WTC11 (cell line): Measurements from ENCODE around the gene SPOUT1. TPM values are rescaled to one million over a fixed set of nuclear protein-coding genes. Genes with fewer than 3 reads are reported as not detected.
"Not testable (repeated sequence)": the region's sequence is repeated elsewhere in the genome, so short reads cannot be mapped to it uniquely, and the experiment has no call there.

Experiments
- ATAC-seq: fragments of 200-7000 bp; cut with Tn5 transposase; 2 replicates; pipeline ENCODE4 v1.10.0; 2021; ENCODE audit warnings: mild to moderate bottlenecking, moderate library complexity
- CTCF ChIA-PET: fragments of 300-600 bp; sonication (Branson Sonifier 250); formaldehyde crosslinking; loops from one replicate; lab custom pipeline; 2021; ENCODE audit warnings: antibody characterized with exemption; lab: Charles Lee
- POLR2A ChIA-PET: fragments of 350-600 bp; sonication (Branson Sonifier 250); formaldehyde crosslinking; loops from one replicate; lab custom pipeline; 2021; ENCODE audit warnings: antibody characterized with exemption; lab: Charles Lee
- DNase-seq: peaks from one replicate; pipeline ENCODE4 v3.0.0; 2021; ENCODE audit warnings: low spot score
- H3K27ac Mint-ChIP-seq: 2 replicates; pipeline ENCODE4 v1.8.0; 2021; ENCODE audit warnings: mixed read lengths
- H3K27me3 Mint-ChIP-seq: 2 replicates; pipeline ENCODE4 v1.8.0; 2021; ENCODE audit warnings: low read depth, mild to moderate bottlenecking, moderate library complexity, mixed read lengths
- H3K36me3 Mint-ChIP-seq: 2 replicates; pipeline ENCODE4 v1.8.0; 2021; ENCODE audit warnings: mixed read lengths
- H3K4me1 Mint-ChIP-seq: 2 replicates; pipeline ENCODE4 v1.8.0; 2022; ENCODE audit warnings: mixed read lengths
- H3K4me3 Mint-ChIP-seq: 2 replicates; pipeline ENCODE4 v1.8.0; 2021; ENCODE audit warnings: mild to moderate bottlenecking, moderate library complexity, mixed read lengths
- H3K9me3 Mint-ChIP-seq: 2 replicates; pipeline ENCODE4 v1.8.0; 2021; ENCODE audit warnings: mixed read lengths
- ARID4B ChIP-seq: sonication (generic); formaldehyde crosslinking; IDR thresholded peaks from 2 replicates; pipeline ENCODE4 v1.8.0; 2023; ENCODE audit warnings: missing genetic modification reagents, mild to moderate bottlenecking, borderline replicate concordance
- ATF2 ChIP-seq: sonication (generic); formaldehyde crosslinking; IDR thresholded peaks from 2 replicates; pipeline ENCODE4 v1.8.1; 2022; ENCODE audit warnings: low read depth, missing genetic modification reagents, borderline replicate concordance
- CBFB ChIP-seq: sonication (generic); formaldehyde crosslinking; IDR thresholded peaks from 2 replicates; pipeline ENCODE4 v1.8.1; 2022; ENCODE audit warnings: mild to moderate bottlenecking, low read depth, missing genetic modification reagents
- E2F5 ChIP-seq: sonication (generic); formaldehyde crosslinking; IDR thresholded peaks from 2 replicates; pipeline ENCODE4 v1.8.1; 2022; ENCODE audit warnings: mild to moderate bottlenecking, moderate library complexity, missing genetic modification reagents
- FOXP1 ChIP-seq: sonication (generic); formaldehyde crosslinking; IDR thresholded peaks from 2 replicates; pipeline ENCODE4 v1.8.0; 2022; ENCODE audit warnings: missing genetic modification reagents, mild to moderate bottlenecking, moderate library complexity, borderline replicate concordance
- MAX ChIP-seq: sonication (generic); formaldehyde crosslinking; IDR thresholded peaks from 2 replicates; pipeline ENCODE4 v1.8.0; 2022; ENCODE audit warnings: mild to moderate bottlenecking, missing genetic modification reagents
- MYBL2 ChIP-seq: sonication (generic); formaldehyde crosslinking; IDR thresholded peaks from 2 replicates; pipeline ENCODE4 v1.8.1; 2023; ENCODE audit warnings: mild to moderate bottlenecking, moderate library complexity, missing genetic modification reagents
- NFE2L1 ChIP-seq: sonication (generic); formaldehyde crosslinking; IDR thresholded peaks from 2 replicates; pipeline ENCODE4 v1.8.1; 2023; ENCODE audit warnings: missing genetic modification reagents
- RORB ChIP-seq: fragments of 250-450 bp; sonication (Bioruptor Pico); IDR thresholded peaks from 2 replicates; pipeline ENCODE4 v1.9.0; 2021; ENCODE audit warnings: mild to moderate bottlenecking
- STAT6 ChIP-seq: sonication (generic); formaldehyde crosslinking; conservative IDR thresholded peaks from 2 replicates; pipeline ENCODE4 v1.8.1; 2023; ENCODE audit warnings: mild to moderate bottlenecking, low read depth, missing genetic modification reagents, moderate library complexity
- ZMAT4 ChIP-seq: fragments of 250-450 bp; sonication (Bioruptor Pico); IDR thresholded peaks from 2 replicates; pipeline ENCODE4 v1.9.0; 2021; ENCODE audit warnings: mild to moderate bottlenecking
- ZNF219 ChIP-seq: sonication (generic); formaldehyde crosslinking; IDR thresholded peaks from 2 replicates; pipeline ENCODE4 v1.8.0; 2023; ENCODE audit warnings: missing genetic modification reagents, mild to moderate bottlenecking, borderline replicate concordance
- ZNF512 ChIP-seq: sonication (generic); formaldehyde crosslinking; IDR thresholded peaks from 2 replicates; pipeline ENCODE4 v1.8.1; 2022; ENCODE audit warnings: missing genetic modification reagents, borderline replicate concordance
- total RNA-seq: library from RNA; stranded (reverse); gene quantifications from 3 replicates; pipeline ENCODE4 v1.2.3, GENCODE V29; 2021

Gene SPOUT1
- total RNA-seq, 1 experiment from 2014 or later: 79.3 TPM

- Mint-ChIP-seq H3K27me3 (no peaks in the 10 kb centered on the region), H3K4me3 (no peak overlapping the region), H3K27ac (no peak overlapping the region; the same call in 1 of the 2 replicates), H3K4me1 (peaks cover 15% of the 10 kb centered on the region), H3K36me3 (peaks cover 6% of the 10 kb centered on the region; the same call in 1 of the 2 replicates), H3K9me3 (no peaks in the 10 kb centered on the region)
- ATAC-seq (no peak), DNase-seq (no peak)
- TF ChIP-seq NFE2L1 (no peak), RORB (CRISPR knock-in tag) (no peak)
- POLR2A ChIA-PET: no interaction called here
- CTCF ChIA-PET: interaction anchor here (0.6 to 6.2 kb wide), 6 partner anchors 15 to 144 kb away, joined by 3 to 49 read pairs (median 6); no protein-coding TSS in a partner anchor
Observed at GRCh38 chr9:128877852-128878251, 48.3 kb upstream of the SPOUT1 start.

GRCh38 chr9:128870941-128871265, 41.3 kb upstream of the SPOUT1 start:
- ATAC-seq, H3K9me3 Mint-ChIP-seq, H3K27ac Mint-ChIP-seq, DNase-seq, H3K4me3 Mint-ChIP-seq, H3K27me3 Mint-ChIP-seq, H3K4me1 Mint-ChIP-seq, POLR2A ChIA-PET: not testable (repeated sequence)
- H3K36me3 Mint-ChIP-seq: peaks cover 12% of the 10 kb centered on the region
- CTCF ChIA-PET: interaction anchor here (0.7 to 1.4 kb wide), 3 partner anchors 17 to 146 kb away, joined by 3 read pairs; no protein-coding TSS in a partner anchor

- TF ChIP-seq ZNF512 (CRISPR knock-in tag) (no peak), ATF2 (CRISPR knock-in tag) (no peak), MYBL2 (CRISPR knock-in tag) (no peak), ZNF219 (CRISPR knock-in tag) (no peak)
- POLR2A ChIA-PET: no interaction called here
- Mint-ChIP-seq H3K36me3 (peaks cover 12% of the 10 kb centered on the region), H3K27ac (peak overlapping the region; percentile 51; the same call in 1 of the 2 replicates), H3K4me3 (no peak overlapping the region), H3K9me3 (no peaks in the 10 kb centered on the region), H3K4me1 (no peaks in the 10 kb centered on the region), H3K27me3 (no peaks in the 10 kb centered on the region)
- ATAC-seq: no peak
- no peak for DNase-seq
- CTCF ChIA-PET: interaction anchor here (0.7 to 1.0 kb wide), 2 partner anchors 137 to 146 kb away, joined by 3 read pairs; no protein-coding TSS in a partner anchor
Observed at GRCh38 chr9:128870128-128870940, 40.7 kb upstream of the SPOUT1 start.

- ChIA-PET POLR2A (no interaction called here), CTCF (interaction anchor here (0.6 to 5.1 kb wide), 12 partner anchors 10 to 440 kb away, joined by 3 to 54 read pairs (median 4); partner anchors contain the start of genes PHYHD1 and SPOUT1)
- ATAC-seq (peak; percentile 99), DNase-seq (peak; percentile 95)
- Mint-ChIP-seq H3K4me1 (peaks cover 19% of the 10 kb centered on the region; the same call in 1 of the 2 replicates), H3K4me3 (no peak overlapping the region), H3K27ac (peak overlapping the region; percentile 53; the same call in 1 of the 2 replicates), H3K36me3 (no peaks in the 10 kb centered on the region), H3K9me3 (no peaks in the 10 kb centered on the region), H3K27me3 (no peaks in the 10 kb centered on the region)
- no peak for TF ChIP-seq CBFB
- peak; percentile 68; the same call in 1 of the 2 replicates for TF ChIP-seq MAX (CRISPR knock-in tag)
- TF ChIP-seq E2F5 (CRISPR knock-in tag): no peak
- no peak for TF ChIP-seq ZMAT4 (CRISPR knock-in tag)
- TF ChIP-seq STAT6 (CRISPR knock-in tag): no peak
- no peak for TF ChIP-seq ARID4B (CRISPR knock-in tag)
- TF ChIP-seq FOXP1 (CRISPR knock-in tag): peak; percentile 43; the same call in 1 of the 2 replicates
Observed at GRCh38 chr9:128863647-128864046, 34.1 kb upstream of the SPOUT1 start.
